Measurements from ENCODE around the gene TBC1D17. TPM values are rescaled to one million over a fixed set of nuclear protein-coding genes. Genes with fewer than 3 reads are reported as not detected.
A peak's percentile ranks its signal among the peaks of the same experiment; 100 is the strongest.

The TBC1D17 gene
- total RNA-seq, 1 experiment from 2014 or later: 12.6 TPM

GRCh38 chr19:49853852-49854377 is 23.6 kb upstream of the TBC1D17 start:
- peak; percentile 41 for DNase-seq
- no peak overlapping the region for H3K4me3 ChIP-seq (ENCODE audit: insufficient read depth, low read depth, low read length)
- no peaks in the 10 kb centered on the region for H3K27me3 ChIP-seq (ENCODE audit: control insufficient read depth, insufficient read depth, low read length)
- H3K36me3 ChIP-seq (replicated peaks; ENCODE audit: control insufficient read depth, insufficient read depth, low read length): peaks cover 17% of the 10 kb centered on the region

- H3K27me3 ChIP-seq (ENCODE audit: control insufficient read depth, insufficient read depth, low read length): no peaks in the 10 kb centered on the region
- peaks cover 17% of the 10 kb centered on the region for H3K36me3 ChIP-seq (replicated peaks; ENCODE audit: control insufficient read depth, insufficient read depth, low read length)
- no peak overlapping the region for H3K4me3 ChIP-seq (ENCODE audit: insufficient read depth, low read depth, low read length)
- peak; percentile 41 for DNase-seq
These were observed 22.9 kb upstream of the TBC1D17 start for GRCh38 chr19:49854378-49855263.

- Histone ChIP-seq H3K27me3 (ENCODE audit: control insufficient read depth, insufficient read depth, low read length) (no peaks in the 10 kb centered on the region), H3K4me3 (ENCODE audit: insufficient read depth, low read depth, low read length) (no peak overlapping the region), H3K36me3 (replicated peaks; ENCODE audit: control insufficient read depth, insufficient read depth, low read length) (peaks cover 22% of the 10 kb centered on the region)
- peak; percentile 52 for DNase-seq
These were observed 22.2 kb upstream of the TBC1D17 start for GRCh38 chr19:49855277-49855675.

- Histone ChIP-seq H3K4me3 (ENCODE audit: insufficient read depth, low read depth, low read length) (no peak overlapping the region), H3K36me3 (replicated peaks; ENCODE audit: control insufficient read depth, insufficient read depth, low read length) (peaks cover 25% of the 10 kb centered on the region), H3K27me3 (ENCODE audit: control insufficient read depth, insufficient read depth, low read length) (no peaks in the 10 kb centered on the region)
- peak; percentile 55 for DNase-seq
These were observed 21.6 kb upstream of the TBC1D17 start for GRCh38 chr19:49855676-49856573.

- Histone ChIP-seq H3K36me3 (replicated peaks; ENCODE audit: control insufficient read depth, insufficient read depth, low read length) (peaks cover 27% of the 10 kb centered on the region), H3K27me3 (ENCODE audit: control insufficient read depth, insufficient read depth, low read length) (no peaks in the 10 kb centered on the region), H3K4me3 (ENCODE audit: insufficient read depth, low read depth, low read length) (no peak overlapping the region)
- DNase-seq: peak; percentile 58
These were observed 20.9 kb upstream of the TBC1D17 start for GRCh38 chr19:49856574-49857021.

- peaks cover 27% of the 10 kb centered on the region for H3K36me3 ChIP-seq (replicated peaks; ENCODE audit: control insufficient read depth, insufficient read depth, low read length)
- H3K27me3 ChIP-seq (ENCODE audit: control insufficient read depth, insufficient read depth, low read length): no peaks in the 10 kb centered on the region
- H3K4me3 ChIP-seq (ENCODE audit: insufficient read depth, low read depth, low read length): no peak overlapping the region
- peak; percentile 74 for DNase-seq
These were observed 20.3 kb upstream of the TBC1D17 start for GRCh38 chr19:49857061-49857837.

- H3K36me3 ChIP-seq (replicated peaks; ENCODE audit: control insufficient read depth, insufficient read depth, low read length): peaks cover 23% of the 10 kb centered on the region
- no peaks in the 10 kb centered on the region for H3K27me3 ChIP-seq (ENCODE audit: control insufficient read depth, insufficient read depth, low read length)
- no peak overlapping the region for H3K4me3 ChIP-seq (ENCODE audit: insufficient read depth, low read depth, low read length)
- DNase-seq: no peak
These were observed 19.7 kb upstream of the TBC1D17 start for GRCh38 chr19:49857838-49858087.

- peaks cover 24% of the 10 kb centered on the region for H3K36me3 ChIP-seq (replicated peaks; ENCODE audit: control insufficient read depth, insufficient read depth, low read length)
These were observed 19.2 kb upstream of the TBC1D17 start for GRCh38 chr19:49858088-49858985.

GRCh38 chr19:49859682-49860335 is 17.7 kb upstream of the TBC1D17 start:
- Histone ChIP-seq H3K4me3 (ENCODE audit: insufficient read depth, low read depth, low read length) (no peak overlapping the region), H3K36me3 (replicated peaks; ENCODE audit: control insufficient read depth, insufficient read depth, low read length) (peaks cover 36% of the 10 kb centered on the region), H3K27me3 (ENCODE audit: control insufficient read depth, insufficient read depth, low read length) (no peaks in the 10 kb centered on the region)
- DNase-seq: peak; percentile 59

More at GRCh38 chr19:49858088-49858985, 19.2 kb upstream of the TBC1D17 start:
- Histone ChIP-seq H3K4me3 (ENCODE audit: insufficient read depth, low read depth, low read length) (no peak overlapping the region), H3K27me3 (ENCODE audit: control insufficient read depth, insufficient read depth, low read length) (no peaks in the 10 kb centered on the region)
- DNase-seq: peak; percentile 67

GRCh38 chr19:49860336-49861102 is 17.0 kb upstream of the TBC1D17 start:
- peak; percentile 71 for DNase-seq
- Histone ChIP-seq H3K27me3 (ENCODE audit: control insufficient read depth, insufficient read depth, low read length) (no peaks in the 10 kb centered on the region), H3K4me3 (ENCODE audit: insufficient read depth, low read depth, low read length) (no peak overlapping the region), H3K36me3 (replicated peaks; ENCODE audit: control insufficient read depth, insufficient read depth, low read length) (peaks cover 32% of the 10 kb centered on the region)

GRCh38 chr19:49861107-49861506 is 16.4 kb upstream of the TBC1D17 start:
- peak; percentile 82 for DNase-seq
- Histone ChIP-seq H3K36me3 (replicated peaks; ENCODE audit: control insufficient read depth, insufficient read depth, low read length) (peaks cover 32% of the 10 kb centered on the region), H3K4me3 (ENCODE audit: insufficient read depth, low read depth, low read length) (no peak overlapping the region), H3K27me3 (ENCODE audit: control insufficient read depth, insufficient read depth, low read length) (no peaks in the 10 kb centered on the region)

GRCh38 chr19:49861541-49862378 is 15.7 kb upstream of the TBC1D17 start:
- no peak overlapping the region for H3K4me3 ChIP-seq (ENCODE audit: insufficient read depth, low read depth, low read length)
- H3K27me3 ChIP-seq (ENCODE audit: control insufficient read depth, insufficient read depth, low read length): no peaks in the 10 kb centered on the region
- peaks cover 30% of the 10 kb centered on the region for H3K36me3 ChIP-seq (replicated peaks; ENCODE audit: control insufficient read depth, insufficient read depth, low read length)
- DNase-seq: peak; percentile 78

Measured in H7 (cell line).